NK-92 (cell line): ENCODE measurements around the gene GMIP.
"Not testable (repeated sequence)": the region's sequence is repeated elsewhere in the genome, so short reads cannot be mapped to it uniquely, and the experiment has no call there.

Experiments used
- DNase-seq: peaks from one replicate; lab custom pipeline; 2025; ENCODE audit not compliant: unreplicated experiment; lab: John Stamatoyannopoulos, UW

Gene GMIP

GRCh38 chr19:19613506-19613905 is 30.0 kb downstream of the GMIP start:
- DNase-seq = no peak

- DNase-seq = no peak
These were observed 32.9 kb downstream of the GMIP start for GRCh38 chr19:19610376-19611202.

- not testable (repeated sequence) for DNase-seq
These were observed 36.8 kb downstream of the GMIP start for GRCh38 chr19:19606686-19607085.

- DNase-seq = no peak
These were observed 37.4 kb downstream of the GMIP start for GRCh38 chr19:19606021-19606420.

GRCh38 chr19:19602713-19603324 is 40.6 kb downstream of the GMIP start:
- DNase-seq = no peak

- DNase-seq = no peak
These were observed 41.2 kb downstream of the GMIP start for GRCh38 chr19:19602136-19602712.

GRCh38 chr19:19600793-19601330 is 42.6 kb downstream of the GMIP start:
- DNase-seq = no peak

- not testable (repeated sequence) for DNase-seq
These were observed 44.6 kb downstream of the GMIP start for GRCh38 chr19:19598728-19599451.

- no peak for DNase-seq
These were observed 45.6 kb downstream of the GMIP start for GRCh38 chr19:19597809-19598306.

GRCh38 chr19:19595171-19595701 is 48.2 kb downstream of the GMIP start:
- no peak for DNase-seq

- DNase-seq = no peak
These were observed 49.1 kb downstream of the GMIP start for GRCh38 chr19:19594381-19594780.

- DNase-seq = no peak
These were observed 50.8 kb downstream of the GMIP start for GRCh38 chr19:19592690-19593089.

- no peak for DNase-seq
These were observed 52.2 kb downstream of the GMIP start for GRCh38 chr19:19591133-19591825.

GRCh38 chr19:19588546-19588945 is 54.9 kb downstream of the GMIP start:
- no peak for DNase-seq

GRCh38 chr19:19587771-19588170 is 55.7 kb downstream of the GMIP start:
- no peak for DNase-seq

- no peak for DNase-seq
These were observed 59.1 kb downstream of the GMIP start for GRCh38 chr19:19584356-19584755.

- no peak for DNase-seq
These were observed 61.0 kb downstream of the GMIP start for GRCh38 chr19:19582471-19582870.

- no peak for DNase-seq
These were observed 62.1 kb downstream of the GMIP start for GRCh38 chr19:19581391-19581790.

GRCh38 chr19:19580418-19580817 is 63.0 kb downstream of the GMIP start:
- no peak for DNase-seq
